ENCODE data around the gene SH3GL3. TPM values are rescaled to one million over a fixed set of nuclear protein-coding genes. Genes with fewer than 3 reads are reported as not detected.

The SH3GL3 gene
- total RNA-seq, 1 donor from 2014 or later, result not detected

DNA sequence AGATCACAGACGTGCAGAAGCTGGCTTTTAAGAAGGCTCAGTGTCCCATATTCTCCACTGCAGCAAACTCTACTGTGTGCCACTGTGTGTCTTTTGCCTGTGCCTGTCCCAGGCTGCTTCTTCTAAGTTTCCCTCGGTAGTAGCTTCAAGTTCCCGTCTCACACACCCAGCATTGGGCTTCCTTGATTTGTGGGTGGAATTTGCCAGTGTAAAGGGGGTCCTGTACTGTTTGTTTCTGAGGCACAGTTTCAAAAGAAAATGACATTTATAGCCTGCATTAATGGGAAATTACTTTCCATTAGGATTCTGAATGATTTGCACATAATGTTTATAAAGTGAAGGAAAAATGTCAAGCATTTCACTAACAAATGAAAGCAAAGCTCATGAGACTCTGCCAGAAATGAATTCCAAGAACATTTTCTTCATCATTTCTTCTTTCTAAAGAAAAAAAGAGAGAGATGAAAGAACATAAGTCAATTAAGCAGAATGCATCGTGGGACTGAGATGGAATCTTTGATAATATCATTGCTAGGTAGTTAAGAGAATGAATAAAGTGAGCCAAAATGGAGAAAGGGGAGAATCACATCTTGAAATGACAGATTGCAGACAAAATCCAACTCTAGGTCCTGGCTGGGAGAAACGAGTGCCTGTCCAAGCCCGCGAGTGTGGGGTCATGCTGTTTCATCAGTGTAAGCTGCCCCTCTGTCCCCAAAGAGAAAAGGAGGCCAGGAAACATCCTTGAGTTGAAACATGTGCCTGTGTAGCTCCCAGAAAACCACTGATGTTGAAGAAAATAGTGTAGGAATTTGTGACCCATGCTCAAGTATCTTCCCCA, 158.2 kb downstream of the SH3GL3 start:
- DNase-seq (ENCODE audit: extremely low read depth, low read depth, low spot score), result no peak

DNA sequence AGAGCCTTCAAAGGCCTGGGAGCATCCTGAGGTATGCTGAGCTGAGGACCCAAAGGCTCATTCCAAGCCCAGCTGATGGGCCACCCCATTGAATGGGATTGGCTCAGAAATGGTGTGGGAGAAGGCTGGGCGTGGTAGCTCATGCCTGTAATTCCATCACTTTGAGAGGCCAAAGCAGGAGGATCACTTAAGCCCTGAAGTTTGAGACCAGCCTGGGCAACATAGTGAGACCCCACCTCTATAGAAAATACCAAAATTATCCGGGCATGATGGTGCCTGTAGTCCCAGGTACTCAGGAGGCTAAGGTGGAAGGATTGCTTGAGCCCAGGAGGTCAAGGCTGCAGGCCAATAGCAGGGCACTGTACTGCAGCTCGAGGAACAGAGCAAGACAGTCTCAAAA, 163.0 kb downstream of the SH3GL3 start:
- no peak for DNase-seq (ENCODE audit: extremely low read depth, low read depth, low spot score)

DNA sequence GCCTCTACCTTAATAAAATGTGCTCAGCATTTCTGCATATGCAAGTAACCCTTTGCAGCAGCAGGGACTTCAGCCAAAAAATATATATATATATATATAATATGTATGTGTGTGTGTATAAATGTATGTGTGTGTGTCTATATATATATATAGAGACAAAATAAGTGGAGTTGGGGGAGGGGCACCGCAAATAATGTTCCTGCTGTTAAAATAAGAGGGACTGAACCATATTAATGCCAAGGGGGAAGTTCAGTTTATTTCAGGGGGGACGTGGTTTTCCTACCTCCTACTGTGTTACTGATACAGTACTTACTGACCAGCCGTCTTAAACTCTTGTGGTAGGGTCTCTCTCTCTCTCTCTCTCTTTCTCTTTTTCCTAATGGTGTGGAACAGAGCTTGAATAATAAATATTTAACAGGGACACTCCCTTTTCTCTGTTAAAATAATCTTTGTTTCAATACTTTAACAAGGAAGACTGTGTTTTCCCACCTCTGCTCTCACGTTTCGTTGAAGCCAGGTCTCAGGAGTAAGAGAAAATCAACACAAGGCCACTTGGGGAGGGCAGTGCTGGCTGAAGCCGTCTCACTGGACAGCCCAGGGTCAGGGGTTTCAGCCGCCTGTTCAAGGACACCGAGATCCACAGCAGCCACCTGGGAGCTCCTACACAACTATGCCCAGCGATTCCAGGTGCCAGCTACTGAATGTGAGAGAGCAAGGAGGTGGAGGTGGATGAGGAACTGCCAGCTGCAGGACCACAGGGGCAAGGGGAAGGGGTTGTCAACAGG, 164.0 kb downstream of the SH3GL3 start:
- DNase-seq (ENCODE audit: extremely low read depth, low read depth, low spot score), result no peak

DNA sequence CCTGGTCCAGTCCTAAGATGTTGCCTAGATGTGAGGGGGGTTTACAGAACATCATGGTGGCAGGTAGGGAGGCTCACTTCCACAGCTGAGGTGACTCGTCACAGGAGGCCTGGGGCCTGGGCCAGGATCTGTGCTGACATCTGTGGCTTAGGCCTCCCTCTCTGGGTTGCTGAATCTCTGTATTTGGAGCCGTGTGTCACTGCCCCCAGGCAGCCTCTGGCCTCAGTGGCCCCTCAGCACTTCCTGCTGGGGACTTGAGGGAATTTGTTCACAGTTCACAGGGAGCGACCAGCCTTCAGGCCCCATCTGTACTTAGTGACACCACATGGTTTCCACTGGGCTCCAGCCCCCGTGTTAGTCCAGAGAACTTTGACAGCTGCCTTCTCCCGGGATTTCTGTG, 165.1 kb downstream of the SH3GL3 start:
- no peak for DNase-seq (ENCODE audit: extremely low read depth, low read depth, low spot score)

DNA sequence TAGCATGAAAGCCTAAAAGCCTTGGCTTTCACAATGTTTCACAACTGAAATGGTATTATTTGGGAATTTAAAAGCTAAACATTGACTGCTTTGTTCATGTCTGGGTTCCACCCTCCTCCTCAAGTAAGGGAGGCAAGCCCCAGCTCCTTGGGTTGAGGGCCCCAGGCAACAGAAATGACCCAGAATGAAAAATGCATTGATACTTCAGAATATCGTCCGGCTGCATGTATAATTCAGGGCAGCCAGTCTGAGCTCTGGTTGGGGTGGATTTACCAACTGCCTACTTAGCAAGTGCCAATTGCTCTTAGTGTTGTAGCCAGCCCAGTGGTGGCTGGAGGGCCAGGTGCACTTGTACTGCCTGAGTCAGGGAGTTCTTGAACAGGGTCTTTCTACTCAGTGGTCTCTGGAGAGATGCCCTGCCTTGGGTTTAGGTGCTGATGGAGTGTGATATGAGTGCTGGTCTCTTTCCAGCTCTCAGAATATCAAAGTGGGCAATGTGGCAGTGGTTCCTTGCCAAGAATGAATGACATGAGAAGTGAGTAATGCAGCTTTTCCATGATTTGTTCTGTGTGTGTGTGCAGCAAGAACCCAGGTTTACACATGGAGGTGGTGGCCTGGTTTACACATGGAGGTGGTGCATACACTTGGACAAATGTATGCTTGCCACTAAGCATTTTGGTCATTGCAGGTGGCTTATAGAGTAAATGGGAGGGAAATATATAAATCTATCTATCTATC, 165.9 kb downstream of the SH3GL3 start:
- no peak for DNase-seq (ENCODE audit: extremely low read depth, low read depth, low spot score)

DNA sequence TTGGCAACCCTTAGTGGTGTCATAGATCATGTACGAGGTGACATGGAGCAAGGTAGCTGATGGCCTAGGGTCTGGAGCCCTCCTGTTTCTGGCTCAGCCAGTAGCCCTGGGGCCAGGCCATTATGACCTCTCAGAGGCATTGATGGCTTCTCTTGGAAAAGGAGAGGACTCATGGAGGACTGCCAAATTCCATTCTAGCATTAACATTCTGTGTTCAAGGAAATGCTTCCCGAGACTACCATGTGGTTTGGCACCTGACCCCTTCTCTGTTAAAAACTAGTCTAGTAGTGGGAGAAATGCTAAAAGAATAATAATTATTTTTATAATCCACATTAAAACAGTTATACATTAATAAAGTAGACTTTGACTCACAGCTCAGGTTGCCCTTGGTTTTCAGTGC, 166.6 kb downstream of the SH3GL3 start:
- no peak for DNase-seq (ENCODE audit: extremely low read depth, low read depth, low spot score)

DNA sequence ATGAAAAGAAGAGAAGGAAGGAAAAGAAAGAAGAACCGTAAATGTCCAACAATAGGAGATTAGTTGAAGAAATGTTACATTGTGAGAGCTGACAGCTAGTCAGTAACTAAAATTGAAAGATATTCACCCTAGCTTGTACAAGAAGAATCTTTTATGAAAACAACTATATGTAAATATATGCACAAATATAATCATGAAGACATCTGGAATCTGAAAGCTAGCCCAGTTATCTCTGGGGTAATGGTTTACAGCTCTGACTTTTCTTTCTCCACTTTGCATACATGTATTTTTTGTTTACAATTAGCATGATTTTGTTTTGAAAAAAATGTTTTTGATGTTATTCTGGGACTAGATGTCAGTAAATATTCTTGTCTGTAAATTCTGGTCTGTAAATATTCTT, 169.7 kb downstream of the SH3GL3 start:
- no peak for DNase-seq (ENCODE audit: extremely low read depth, low read depth, low spot score)

DNA sequence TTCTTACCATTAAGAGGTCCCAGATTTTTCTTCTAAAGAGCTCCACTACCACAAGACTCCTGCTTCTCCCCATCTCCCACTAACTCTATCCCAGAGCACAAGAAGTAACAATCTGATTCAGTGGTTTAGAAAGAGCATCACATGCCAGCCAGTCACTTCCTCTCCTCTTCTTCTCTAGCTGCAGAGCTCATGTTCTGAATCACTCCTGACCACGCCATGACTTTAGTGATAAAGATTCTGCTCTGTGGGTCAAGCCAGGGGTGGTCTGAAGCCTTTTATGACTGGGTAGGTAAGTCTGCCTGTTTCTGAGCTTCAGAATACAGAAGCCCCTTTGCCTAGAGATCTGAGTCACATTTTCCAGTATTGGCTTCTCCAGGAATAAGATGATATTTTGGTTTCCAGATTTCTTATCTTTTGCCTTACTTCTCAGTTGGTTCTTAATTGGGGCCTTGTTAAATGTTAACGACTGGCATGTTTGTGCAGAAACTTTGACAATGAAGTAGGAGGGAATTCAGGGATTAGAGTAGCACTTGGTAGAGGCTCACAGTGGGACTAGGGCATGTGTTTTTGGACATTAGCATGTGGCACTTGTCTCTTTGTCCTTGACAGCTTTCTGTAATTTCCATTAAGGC, 179.1 kb downstream of the SH3GL3 start:
- DNase-seq (ENCODE audit: extremely low read depth, low read depth, low spot score), result no peak

DNA sequence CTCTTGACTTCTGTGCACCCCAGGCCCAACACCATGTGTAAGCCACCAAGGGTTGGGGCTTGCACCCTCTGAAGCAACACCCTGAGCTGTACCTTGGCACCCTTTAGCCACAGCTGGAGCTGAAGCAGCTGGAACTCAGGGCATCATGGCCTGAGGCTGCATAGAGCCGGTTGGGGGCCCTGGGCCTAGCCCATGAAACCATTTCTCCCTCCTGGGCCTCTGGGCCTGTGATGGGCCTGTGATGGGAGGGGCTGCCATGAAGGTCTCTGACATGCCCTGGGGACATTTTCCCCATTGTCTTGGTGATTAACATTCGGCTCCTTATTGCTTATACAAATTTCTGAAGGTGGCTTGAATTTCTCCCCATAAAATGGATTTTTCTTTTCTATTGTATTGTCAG, 184.4 kb downstream of the SH3GL3 start:
- DNase-seq (ENCODE audit: extremely low read depth, low read depth, low spot score), result no peak

DNA sequence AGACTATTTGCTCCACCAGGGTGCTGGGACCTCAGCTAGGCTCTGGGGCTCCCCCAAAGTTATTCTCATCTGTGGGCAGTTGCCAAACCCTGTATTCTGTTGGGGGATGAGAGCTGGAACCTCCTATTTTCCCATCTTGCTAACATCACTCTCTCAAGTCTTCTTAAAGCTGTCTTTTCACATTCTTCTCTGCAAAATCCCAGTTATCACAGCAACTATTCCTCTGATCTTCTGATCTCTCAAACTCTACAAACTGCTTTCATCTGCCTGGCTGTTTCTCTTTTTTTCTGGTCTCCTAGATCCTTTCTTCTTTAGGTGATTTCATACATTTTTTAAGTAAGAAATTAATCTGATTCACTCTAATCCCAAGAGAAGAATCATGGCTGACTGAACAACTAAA, 196.1 kb downstream of the SH3GL3 start:
- no peak for DNase-seq (ENCODE audit: extremely low read depth, low read depth, low spot score)

DNA sequence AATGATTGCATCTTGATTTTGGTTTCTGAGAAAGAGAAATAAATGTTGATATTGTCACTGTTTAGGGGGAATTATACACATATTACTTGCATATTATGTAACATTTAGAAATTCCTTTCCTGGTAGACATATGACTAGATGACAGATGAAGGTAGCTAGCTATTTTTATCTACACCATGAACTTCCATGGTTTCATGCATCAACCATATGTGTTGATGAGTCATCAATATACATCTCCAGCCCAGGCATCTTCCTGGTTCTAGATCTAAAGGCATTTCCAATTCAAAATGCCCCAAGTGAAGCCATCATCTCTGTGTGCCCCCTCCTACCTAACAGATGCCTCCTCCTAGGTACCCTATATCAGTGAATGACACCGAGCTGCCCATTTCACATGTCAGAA, 197.3 kb downstream of the SH3GL3 start:
- DNase-seq (ENCODE audit: extremely low read depth, low read depth, low spot score), result no peak

DNA sequence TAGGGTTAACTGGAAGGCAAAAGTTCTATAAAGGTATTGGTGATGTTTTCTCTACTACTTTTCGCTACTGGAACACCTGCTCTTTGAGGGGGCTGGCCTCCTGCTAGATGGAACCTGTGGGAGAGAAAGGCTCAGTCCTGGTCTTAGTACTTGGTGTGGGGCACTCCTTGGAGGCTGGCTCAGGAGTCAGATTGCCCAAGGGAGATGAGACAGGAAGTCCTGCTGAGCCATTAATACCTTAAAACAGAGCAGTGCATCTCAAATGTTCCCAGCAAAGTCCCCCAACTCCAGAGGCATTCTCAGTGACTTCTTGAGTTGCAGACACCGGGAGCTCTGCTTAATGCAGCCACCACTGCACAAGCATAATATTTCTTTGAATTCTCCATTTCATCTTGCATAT, 203.7 kb downstream of the SH3GL3 start:
- DNase-seq (ENCODE audit: extremely low read depth, low read depth, low spot score), result no peak

DNA sequence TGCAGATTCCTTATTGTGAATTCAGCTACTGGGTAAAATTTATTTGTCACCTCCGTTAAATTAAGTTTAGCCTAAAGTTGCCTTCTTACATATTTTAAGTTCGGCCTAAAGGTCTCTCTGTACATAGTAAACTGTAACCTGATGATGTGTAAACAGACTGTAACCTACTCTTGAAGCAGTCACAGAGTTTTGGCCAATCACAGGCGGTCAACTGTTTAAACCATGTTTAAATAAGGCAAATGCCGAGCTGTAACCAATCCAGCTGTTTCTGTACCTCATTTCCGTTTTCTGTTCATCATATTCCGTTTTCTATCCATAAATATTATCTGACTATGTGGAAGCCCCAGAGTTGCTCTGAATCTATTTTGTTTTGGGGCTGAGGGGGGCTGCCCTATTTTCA, 204.4 kb downstream of the SH3GL3 start:
- DNase-seq (ENCODE audit: extremely low read depth, low read depth, low spot score), result no peak

DNA sequence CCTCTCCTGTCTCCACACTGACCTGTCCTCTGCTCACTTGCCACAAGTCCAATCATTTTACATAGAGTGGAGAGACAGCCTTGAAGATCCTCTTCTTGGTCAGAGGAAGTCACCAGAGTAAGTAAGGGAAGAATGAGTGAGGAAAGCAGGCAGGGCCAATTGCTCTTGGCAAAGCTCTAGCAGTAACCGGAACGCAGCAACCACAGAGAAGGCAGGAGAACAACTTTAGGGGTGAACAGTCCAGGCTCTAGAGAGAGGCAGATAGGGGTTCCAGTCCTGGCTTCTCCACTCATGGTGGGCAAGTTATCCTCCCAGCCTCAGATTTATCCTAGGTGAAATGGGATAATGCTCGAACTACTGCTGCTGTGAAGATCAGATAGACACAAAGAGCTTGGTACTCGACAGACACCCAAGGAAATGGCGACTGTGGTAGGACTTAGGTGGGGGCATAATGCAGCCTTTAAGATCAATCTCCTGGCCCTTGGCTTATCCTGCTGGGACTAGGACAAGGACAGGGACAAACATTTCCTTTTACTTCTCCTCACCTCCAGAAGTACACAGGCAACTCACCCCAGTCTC, 205.6 kb downstream of the SH3GL3 start:
- no peak for DNase-seq (ENCODE audit: extremely low read depth, low read depth, low spot score)

DNA sequence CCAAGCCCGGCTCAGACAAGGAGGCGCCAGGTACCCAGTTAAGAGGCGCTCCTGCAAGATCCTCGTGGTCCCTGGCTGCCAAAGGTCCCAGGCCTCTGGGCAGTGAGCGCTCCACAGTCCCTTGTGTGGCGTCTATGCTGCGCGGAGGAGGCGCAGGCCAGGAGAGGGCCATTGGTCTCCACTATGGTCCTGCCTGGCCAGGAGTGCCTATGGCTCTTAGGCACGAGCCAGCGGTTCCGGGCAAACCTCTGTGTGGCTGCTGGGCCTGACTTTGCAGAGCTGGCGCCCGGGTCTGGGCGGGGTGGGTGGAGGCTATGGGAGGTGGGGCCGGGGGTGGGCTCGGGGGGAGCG, 206.1 kb downstream of the SH3GL3 start:
- DNase-seq (ENCODE audit: extremely low read depth, low read depth, low spot score), result no peak

DNA sequence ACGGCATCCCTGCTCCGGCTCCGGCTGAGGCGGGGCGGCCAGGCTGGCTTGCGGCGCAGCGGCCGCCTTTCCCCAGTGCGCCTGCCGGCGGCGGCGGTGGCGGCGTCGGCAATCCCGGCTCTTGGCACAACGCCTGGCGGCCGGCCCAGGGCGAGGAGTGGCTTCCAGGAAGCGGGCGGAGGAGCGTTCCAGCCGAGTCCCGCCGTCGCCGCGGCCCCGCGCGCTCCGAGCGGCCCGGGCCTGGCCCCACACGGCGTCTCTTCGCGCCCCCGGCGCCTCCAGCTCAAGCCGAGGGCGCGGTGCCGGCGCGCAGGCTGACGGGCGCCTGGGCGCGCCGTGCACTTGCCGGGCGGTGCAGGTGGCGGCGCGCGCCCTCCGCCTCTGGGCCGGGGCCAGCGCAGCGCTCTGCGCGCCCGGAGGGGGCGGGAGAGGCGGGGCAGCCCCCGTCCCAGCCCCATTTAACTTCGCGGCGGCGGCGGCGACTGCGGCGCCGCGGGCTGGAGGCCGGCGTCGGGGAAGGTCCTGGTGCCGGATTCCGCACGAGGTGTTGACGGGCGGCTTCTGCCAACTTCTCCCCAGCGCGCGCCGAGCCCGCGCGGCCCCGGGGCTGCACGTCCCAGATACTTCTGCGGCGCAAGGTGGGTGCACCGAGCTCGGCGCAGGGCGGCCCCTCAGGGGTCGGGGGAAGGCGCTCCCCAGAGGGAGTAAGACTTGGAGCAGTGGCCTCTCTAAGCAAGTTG, 206.7 kb downstream of the SH3GL3 start, which contains the start of gene ADAMTSL3:
TSS of gene ADAMTSL3 (plus strand) at position 485 of the 740 bp plus-strand sequence. CDS start 1,639 bp downstream, outside the sequence.
- DNase-seq (ENCODE audit: extremely low read depth, low read depth, low spot score), result no peak

DNA sequence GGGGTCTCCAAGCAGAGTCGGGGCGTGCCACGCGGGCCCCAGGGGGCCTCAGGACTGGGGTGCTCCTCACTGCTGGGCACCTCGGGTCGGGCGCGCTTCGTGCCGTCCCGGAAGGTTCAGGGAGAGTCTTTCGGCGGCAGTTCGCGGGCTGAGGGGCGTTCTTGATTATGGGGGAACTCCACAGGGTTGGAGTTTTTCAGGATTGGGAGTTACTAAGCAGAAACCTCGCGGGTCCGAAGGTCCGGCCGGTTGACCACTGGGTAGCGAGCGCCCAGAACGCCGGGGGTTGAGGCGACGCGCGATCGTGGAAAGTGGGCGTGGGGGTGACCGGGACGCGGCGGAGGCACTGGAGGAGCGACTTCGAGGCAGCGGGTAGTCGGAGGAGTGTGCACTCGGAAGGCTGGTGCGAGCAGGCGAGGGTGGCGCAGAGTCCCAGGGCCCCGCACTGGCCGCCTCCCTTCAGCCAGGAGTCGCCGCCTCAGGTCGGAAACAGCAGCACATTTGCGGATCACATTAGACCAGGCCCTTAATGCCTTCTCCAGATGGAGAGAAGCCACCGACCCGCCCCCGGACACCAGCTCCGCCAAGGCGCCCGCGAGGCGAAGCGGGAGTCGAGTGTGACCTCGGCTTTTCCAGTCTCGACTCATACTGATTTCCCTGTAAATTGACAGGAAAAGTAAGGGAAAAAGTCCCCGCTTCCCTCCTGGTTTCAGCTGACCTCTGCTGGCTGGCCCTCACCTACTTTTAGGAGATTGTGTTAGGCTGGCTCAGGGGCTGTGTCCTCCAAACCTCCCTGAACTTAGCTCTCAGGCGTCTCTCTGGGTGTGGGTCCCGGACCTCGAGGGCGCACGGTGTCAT, 207.5 kb downstream of the SH3GL3 start:
- DNase-seq (ENCODE audit: extremely low read depth, low read depth, low spot score), result no peak

DNA sequence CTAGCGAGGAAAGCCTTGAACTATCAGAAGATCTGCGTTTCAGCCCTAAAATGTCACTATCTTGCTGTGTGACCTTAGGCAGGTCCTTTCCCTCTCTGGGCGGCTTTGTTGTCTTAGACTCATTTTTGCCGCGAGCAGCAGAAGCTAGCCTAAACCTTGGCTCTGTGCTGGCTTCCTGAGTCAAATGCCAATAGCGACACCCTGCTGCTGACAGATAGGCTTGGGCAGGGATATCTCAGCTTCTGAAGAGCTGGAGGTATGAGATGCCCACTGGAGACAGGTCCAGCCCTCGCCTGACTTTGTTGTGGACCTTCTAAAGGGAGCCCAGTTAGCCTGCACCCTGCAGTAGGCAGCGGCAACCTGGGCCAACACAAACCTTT, 208.1 kb downstream of the SH3GL3 start:
- DNase-seq (ENCODE audit: extremely low read depth, low read depth, low spot score), result no peak

DNA sequence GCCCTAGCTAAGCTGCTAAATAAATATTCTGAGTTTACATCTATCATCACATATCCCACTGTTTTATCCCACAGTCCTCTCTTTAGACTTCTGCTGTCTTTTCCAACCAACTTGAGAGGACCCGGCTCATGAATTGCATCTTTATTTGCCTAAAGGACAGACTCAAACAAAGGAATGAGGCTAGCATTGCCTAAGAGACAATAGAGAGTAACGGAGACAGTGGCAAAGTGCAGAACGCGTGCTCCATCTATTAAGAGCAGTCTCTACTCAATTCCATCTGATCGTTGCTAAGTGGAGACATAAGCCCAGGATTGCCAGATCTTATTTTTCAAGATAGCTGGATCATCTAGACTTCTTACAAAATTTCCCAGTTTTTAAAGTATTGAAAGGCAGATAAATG, 209.1 kb downstream of the SH3GL3 start:
- no peak for DNase-seq (ENCODE audit: extremely low read depth, low read depth, low spot score)

Data from glomerular endothelial cell (primary cell).